CD14-positive monocyte (primary cell): Measurements from ENCODE around the gene ZCCHC8. TPM values are rescaled to one million over a fixed set of nuclear protein-coding genes. Genes with fewer than 3 reads are reported as not detected.

Source experiments
- DNase-seq, 3 donors: peaks; one replicate each; pipeline ENCODE4 v3.0.0-alpha.2; 2011 to 2022
- H2AFZ ChIP-seq: 2 replicates; pipeline ENCODE4 v1.6.0; 2012; ENCODE audit warnings: mild to moderate bottlenecking, low read depth, low read length, inconsistent platforms; ENCODE audit not compliant: insufficient read depth, poor library complexity, severe bottlenecking
- H3K27ac ChIP-seq, 2 donors: 1 replicate in 1 of 2; 2 replicates in 1 of 2; pipeline ENCODE4 v1.5.1; 2012 to 2013; ENCODE audit warnings: low read length in 2 of 2, control low read depth in 1 of 2, inconsistent platforms in 1 of 2, low read depth in 1 of 2, mild to moderate bottlenecking in 1 of 2
- H3K27me3 ChIP-seq, 2 donors: one replicate each; pipeline versions ENCODE4 v1.6.0 to v1.6.1; 2011 to 2013; ENCODE audit warnings: low read length in 2 of 2; ENCODE audit not compliant: control insufficient read depth in 2 of 2, insufficient read depth in 2 of 2
- H3K36me3 ChIP-seq, 2 donors: replicated peaks in 1 of 2; 1 replicate in 1 of 2; 2 replicates in 1 of 2; pipeline versions ENCODE4 v1.5.1 to v1.6.1; 2012 to 2013; ENCODE audit warnings: low read length in 2 of 2, control low read depth in 1 of 2, inconsistent platforms in 1 of 2, mild to moderate bottlenecking in 1 of 2; ENCODE audit not compliant: insufficient read depth in 2 of 2, control insufficient read depth in 1 of 2
- H3K4me1 ChIP-seq, 2 donors: 1 replicate in 1 of 2; 2 replicates in 1 of 2; pipeline versions ENCODE4 v1.5.1 to v1.6.1; 2012 to 2013; ENCODE audit warnings: low read length in 2 of 2, control low read depth in 1 of 2, inconsistent platforms in 1 of 2, mild to moderate bottlenecking in 1 of 2, moderate library complexity in 1 of 2; ENCODE audit not compliant: insufficient read depth in 2 of 2, control insufficient read depth in 1 of 2
- H3K4me2 ChIP-seq: replicated peaks from 2 replicates; pipeline ENCODE3; 2012; ENCODE audit warnings: low read length, moderate library complexity, mild to moderate bottlenecking; ENCODE audit not compliant: poor library complexity, severe bottlenecking; ENCODE audit errors: extremely low read depth
- H3K4me3 ChIP-seq, 3 experiments: fragments of 200-600 bp in 1 of 3; sonication (generic) in 1 of 3; replicated peaks in 1 of 3; 1 replicate in 2 of 3; 2 replicates in 1 of 3; pipeline ENCODE4 v1.5.1; 2011 to 2013; ENCODE audit warnings: low read length in 3 of 3, mild to moderate bottlenecking in 3 of 3, control low read depth in 2 of 3, low read depth in 2 of 3, inconsistent platforms in 1 of 3, moderate library complexity in 1 of 3
- H3K79me2 ChIP-seq: 2 replicates; pipeline ENCODE4 v1.6.0; 2012; ENCODE audit warnings: mild to moderate bottlenecking, control low read depth, inconsistent platforms, low read length, moderate library complexity; ENCODE audit not compliant: insufficient read depth
- H3K9ac ChIP-seq: 2 replicates; pipeline ENCODE4 v1.6.0; 2017; ENCODE audit warnings: low read length, mild to moderate bottlenecking; ENCODE audit not compliant: insufficient read depth, poor library complexity, severe bottlenecking
- H3K9me3 ChIP-seq, 2 donors: replicated peaks in 1 of 2; 1 replicate in 1 of 2; 2 replicates in 1 of 2; pipeline versions ENCODE4 v1.5.1 to v1.6.1; 2012 to 2013; ENCODE audit warnings: low read length in 2 of 2, control low read depth in 1 of 2; ENCODE audit not compliant: control insufficient read depth in 1 of 2, insufficient read depth in 1 of 2
- H4K20me1 ChIP-seq: 2 replicates; pipeline ENCODE4 v1.6.0; 2012; ENCODE audit warnings: mild to moderate bottlenecking, low read length, control low read depth, moderate library complexity; ENCODE audit not compliant: insufficient read depth
- H3K27ac Mint-ChIP-seq, 7 donors: one replicate each; pipeline ENCODE4 v1.8.0; 2020; ENCODE audit warnings: mild to moderate bottlenecking in 7 of 7, mixed read lengths in 7 of 7, moderate library complexity in 6 of 7, inconsistent platforms in 2 of 7
- H3K27me3 Mint-ChIP-seq, 3 donors: one replicate each; pipeline ENCODE4 v1.8.0; 2021 to 2022; ENCODE audit warnings: low read depth in 3 of 3, mild to moderate bottlenecking in 3 of 3, mixed read lengths in 3 of 3, moderate library complexity in 3 of 3, inconsistent platforms in 1 of 3
- H3K36me3 Mint-ChIP-seq, 2 donors: one replicate each; pipeline ENCODE4 v1.8.0; 2020; ENCODE audit warnings: mixed read lengths in 2 of 2, inconsistent platforms in 1 of 2, mild to moderate bottlenecking in 1 of 2
- H3K4me1 Mint-ChIP-seq: one replicate; pipeline ENCODE4 v1.8.0; 2020; ENCODE audit warnings: mild to moderate bottlenecking, mixed read lengths
- H3K4me3 Mint-ChIP-seq, 2 donors: one replicate each; pipeline ENCODE4 v1.8.0; 2020; ENCODE audit warnings: mild to moderate bottlenecking in 2 of 2, mixed read lengths in 2 of 2, moderate library complexity in 1 of 2
- H3K9me3 Mint-ChIP-seq, 7 donors: one replicate each; pipeline ENCODE4 v1.8.0; 2020 to 2022; ENCODE audit warnings: mixed read lengths in 7 of 7, mild to moderate bottlenecking in 6 of 7, moderate library complexity in 6 of 7, inconsistent platforms in 2 of 7
- WGBS: methylation state at CpG from one replicate; pipeline ENCODE4 v1.1.5; 2013; ENCODE audit warnings: missing lambda C conversion rate; ENCODE audit not compliant: insufficient coverage; 5-methylcytosine and 5-hydroxymethylcytosine counted together
- intact Hi-C, 2 donors: fragments of 100-400 bp; cut with micrococcal nuclease; formaldehyde crosslinking; loops; one replicate each; pipeline versions ENCODE4 v1.15.0 to v1.15.1; 2023
- polyA plus RNA-seq, 3 donors: library from polyadenylated mRNA; depleted of rRNA in 1 of 3; unstranded in 2 of 3; stranded (reverse) in 1 of 3; fragments of 300-500 nt in 2 of 3; fragments of >200 nt in 1 of 3; fragmentation: Illumina TruSeq in 2 of 3; gene quantifications; 1 replicate in 2 of 3; 2 replicates in 1 of 3; pipeline ENCODE4 v1.2.3, GENCODE V29; 2012 to 2021
- TF ChIP-seq, protein P1 (sequence below): fragments of 200-600 bp; IDR thresholded peaks from one replicate; pipeline ENCODE4 v1.8.0; 2022; ENCODE audit warnings: antibody characterized with exemption, mild to moderate bottlenecking

The ZCCHC8 gene
- polyA plus RNA-seq, 3 donors: 2.5 to 25.4 (median 5.4) TPM

DNA sequence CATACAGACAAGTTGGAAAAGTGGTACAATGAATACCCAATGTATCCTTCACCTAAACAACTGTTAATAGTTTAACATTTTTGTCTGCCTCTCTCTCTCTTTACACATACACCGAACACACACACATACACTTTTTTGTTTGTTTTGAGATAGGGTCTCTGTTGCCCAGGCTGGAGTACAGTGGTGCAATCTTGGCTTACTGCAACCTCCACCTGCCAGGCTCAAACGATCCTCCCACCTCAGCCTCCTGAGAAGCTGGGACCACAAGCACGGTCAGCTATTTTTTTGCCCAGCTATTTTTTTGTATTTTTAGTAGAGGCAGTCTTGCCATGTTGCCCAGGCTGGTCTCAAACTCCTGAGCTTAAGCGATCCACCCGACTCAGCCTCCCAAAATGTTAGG is 16.8 kb downstream of the ZCCHC8 start:
- no peak for DNase-seq
- H3K27me3 Mint-ChIP-seq: no peaks in the 10 kb centered on the region
- H3K4me1 Mint-ChIP-seq: no peaks in the 10 kb centered on the region
- H3K79me2 ChIP-seq: peaks cover 11% of the 10 kb centered on the region
- H2AFZ ChIP-seq: no peak overlapping the region
- no peak overlapping the region for H3K27ac ChIP-seq
- peaks cover 75 to 92% of the 10 kb centered on the region in 2 donors for H3K36me3 Mint-ChIP-seq
- H3K4me3 Mint-ChIP-seq: no peak overlapping the region
- H3K27ac Mint-ChIP-seq: peak overlapping the region in 2 of 7 donors; percentile 26 to 58
- intact Hi-C loops: no loop called here
- peaks cover 0 to 3% (median 0%) of the 10 kb centered on the region in 7 donors for H3K9me3 Mint-ChIP-seq
- no peak overlapping the region for H3K9ac ChIP-seq
- WGBS: no CpG with 5 or more reads among the region's 5 CpGs
- H3K9me3 ChIP-seq: no peaks in the 10 kb centered on the region
- peaks cover 83 to 100% of the 10 kb centered on the region in 2 donors for H3K36me3 ChIP-seq
- peaks cover 9% of the 10 kb centered on the region for H4K20me1 ChIP-seq
- no peak overlapping the region for H3K4me2 ChIP-seq
- no peaks in the 10 kb centered on the region for H3K27me3 ChIP-seq
- H3K4me1 ChIP-seq: no peaks in the 10 kb centered on the region
- TF ChIP-seq, protein P1, sequence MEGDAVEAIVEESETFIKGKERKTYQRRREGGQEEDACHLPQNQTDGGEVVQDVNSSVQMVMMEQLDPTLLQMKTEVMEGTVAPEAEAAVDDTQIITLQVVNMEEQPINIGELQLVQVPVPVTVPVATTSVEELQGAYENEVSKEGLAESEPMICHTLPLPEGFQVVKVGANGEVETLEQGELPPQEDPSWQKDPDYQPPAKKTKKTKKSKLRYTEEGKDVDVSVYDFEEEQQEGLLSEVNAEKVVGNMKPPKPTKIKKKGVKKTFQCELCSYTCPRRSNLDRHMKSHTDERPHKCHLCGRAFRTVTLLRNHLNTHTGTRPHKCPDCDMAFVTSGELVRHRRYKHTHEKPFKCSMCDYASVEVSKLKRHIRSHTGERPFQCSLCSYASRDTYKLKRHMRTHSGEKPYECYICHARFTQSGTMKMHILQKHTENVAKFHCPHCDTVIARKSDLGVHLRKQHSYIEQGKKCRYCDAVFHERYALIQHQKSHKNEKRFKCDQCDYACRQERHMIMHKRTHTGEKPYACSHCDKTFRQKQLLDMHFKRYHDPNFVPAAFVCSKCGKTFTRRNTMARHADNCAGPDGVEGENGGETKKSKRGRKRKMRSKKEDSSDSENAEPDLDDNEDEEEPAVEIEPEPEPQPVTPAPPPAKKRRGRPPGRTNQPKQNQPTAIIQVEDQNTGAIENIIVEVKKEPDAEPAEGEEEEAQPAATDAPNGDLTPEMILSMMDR: no peak
- no peak overlapping the region for H3K4me3 ChIP-seq

DNA sequence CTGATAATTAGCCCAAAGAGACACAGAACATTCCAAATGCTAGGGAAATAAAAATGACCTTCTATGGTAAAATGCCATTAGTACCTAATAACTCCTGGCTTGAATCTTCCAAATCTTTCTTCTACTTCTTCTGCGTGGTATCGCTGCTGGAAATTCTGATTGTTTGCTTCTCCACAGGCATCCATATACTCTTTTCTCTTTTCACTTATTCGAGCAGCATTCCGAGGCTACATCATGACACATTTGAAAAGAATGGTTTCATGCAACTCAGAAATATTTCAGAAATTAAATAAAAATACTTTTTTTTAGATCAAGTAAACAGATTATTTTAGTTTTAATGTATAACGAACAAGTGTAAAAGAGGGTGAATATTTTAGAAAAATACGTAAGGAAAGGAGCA is 18.9 kb downstream of the ZCCHC8 start:
- Histone ChIP-seq H3K79me2 (peaks cover 8% of the 10 kb centered on the region), H4K20me1 (peaks cover 7% of the 10 kb centered on the region), H3K9ac (no peak overlapping the region), H3K27me3 (no peaks in the 10 kb centered on the region), H3K4me3 (no peak overlapping the region), H3K4me2 (no peak overlapping the region), H3K9me3 (no peaks in the 10 kb centered on the region), H3K36me3 (peaks cover 83 to 99% of the 10 kb centered on the region in 2 donors), H3K4me1 (no peaks in the 10 kb centered on the region), H3K27ac (no peak overlapping the region), H2AFZ (no peak overlapping the region)
- Mint-ChIP-seq H3K9me3 (peaks cover 0 to under 1% (median 0%) of the 10 kb centered on the region in 7 donors), H3K36me3 (peaks cover 79 to 95% of the 10 kb centered on the region in 2 donors), H3K4me3 (no peak overlapping the region), H3K4me1 (no peaks in the 10 kb centered on the region), H3K27ac (no peak overlapping the region), H3K27me3 (no peaks in the 10 kb centered on the region)
- intact Hi-C loops: no loop called here
- TF ChIP-seq, protein P1: no peak
- 100% methylated on average over 2 of the region's 6 CpGs for WGBS
- DNase-seq: no peak
